IMR-90 (cell line): ENCODE data around the gene CRISPLD2. TPM values are rescaled to one million over a fixed set of nuclear protein-coding genes. Genes with fewer than 3 reads are reported as not detected.

Experiments
- ATAC-seq: fragments of 200-7000 bp; cut with Tn5 transposase; 2 replicates; pipeline ENCODE4 v1.9.1; 2020; ENCODE audit warnings: low read depth, mild to moderate bottlenecking, moderate library complexity
- BruUV-seq: library from RNA; stranded (reverse); fragments of 400-500 nt; replicated peaks from 2 replicates; lab custom pipeline; 2021; lab: Mats Ljungman, UMichigan
- CTCF ChIA-PET: fragments of 300-600 bp; formaldehyde crosslinking; extraction: SDS; loops from one replicate; lab custom pipeline; 2021; ENCODE audit warnings: antibody characterized with exemption; lab: Yijun Ruan, JAX
- POLR2A ChIA-PET: fragments of 300-600 bp; sonication (Branson Sonifier 250); formaldehyde crosslinking; loops from one replicate; lab custom pipeline; 2022; ENCODE audit warnings: antibody characterized with exemption; ENCODE audit not compliant: unreplicated experiment; lab: Charles Lee
- DNase-seq: peaks from one replicate; pipeline ENCODE4 v3.0.0; 2013
- H2AFZ ChIP-seq: replicated peaks from 2 replicates; pipeline ENCODE3; 2013; ENCODE audit warnings: low read length, mild to moderate bottlenecking; ENCODE audit not compliant: poor library complexity
- H2AK5ac ChIP-seq: 2 replicates; pipeline ENCODE4 v1.6.1; 2013; ENCODE audit warnings: low read depth, low read length, inconsistent platforms
- H2AK9ac ChIP-seq: replicated peaks from 2 replicates; pipeline ENCODE3; 2013; ENCODE audit warnings: mild to moderate bottlenecking, low read depth, low read length, moderate library complexity; ENCODE audit not compliant: poor library complexity
- H2BK120ac ChIP-seq: 2 replicates; pipeline ENCODE4 v1.6.1; 2013; ENCODE audit warnings: low read depth, low read length, inconsistent platforms
- H2BK15ac ChIP-seq: 3 replicates; pipeline ENCODE4 v1.6.1; 2013; ENCODE audit warnings: low read depth, low read length, inconsistent platforms
- H2BK20ac ChIP-seq: 2 replicates; pipeline ENCODE4 v1.6.1; 2013; ENCODE audit warnings: low read depth, mild to moderate bottlenecking, inconsistent platforms, low read length, moderate library complexity
- H2BK5ac ChIP-seq: 2 replicates; pipeline ENCODE4 v1.6.1; 2013; ENCODE audit warnings: mild to moderate bottlenecking, low read depth, low read length, inconsistent platforms; ENCODE audit not compliant: poor library complexity, severe bottlenecking
- H3K14ac ChIP-seq: replicated peaks from 2 replicates; pipeline ENCODE4 v1.6.1; 2013; ENCODE audit warnings: low read depth, low read length, inconsistent platforms
- H3K18ac ChIP-seq: 2 replicates; pipeline ENCODE4 v1.6.1; 2013; ENCODE audit warnings: low read depth, low read length, control low read depth
- H3K23ac ChIP-seq: 2 replicates; pipeline ENCODE4 v1.6.1; 2013; ENCODE audit warnings: low read depth, low read length, inconsistent platforms
- H3K27ac ChIP-seq: 2 replicates; pipeline ENCODE4 v1.5.1; 2013; ENCODE audit warnings: mild to moderate bottlenecking, control low read depth, low read length; ENCODE audit not compliant: insufficient read depth
- H3K27me3 ChIP-seq: 2 replicates; pipeline ENCODE4 v1.6.1; 2013; ENCODE audit warnings: low read length; ENCODE audit not compliant: control insufficient read depth, insufficient read depth
- H3K36me3 ChIP-seq: 2 replicates; pipeline ENCODE4 v1.6.1; 2013; ENCODE audit warnings: low read length, mixed read lengths; ENCODE audit not compliant: control insufficient read depth, insufficient read depth
- H3K4ac ChIP-seq: 2 replicates; pipeline ENCODE4 v1.6.1; 2013; ENCODE audit warnings: low read depth, low read length, inconsistent platforms
- H3K4me1 ChIP-seq: 2 replicates; pipeline ENCODE4 v1.6.1; 2013; ENCODE audit warnings: low read length, mixed read lengths; ENCODE audit not compliant: control insufficient read depth, insufficient read depth
- H3K4me2 ChIP-seq: 2 replicates; pipeline ENCODE4 v1.6.1; 2013; ENCODE audit warnings: low read depth, mild to moderate bottlenecking, control low read depth, low read length, moderate library complexity
- H3K4me3 ChIP-seq: 2 replicates; pipeline ENCODE4 v1.5.1; 2013; ENCODE audit warnings: low read depth, mild to moderate bottlenecking, control low read depth, low read length, moderate library complexity; ENCODE audit not compliant: insufficient read depth
- H3K56ac ChIP-seq: 2 replicates; pipeline ENCODE4 v1.6.1; 2013; ENCODE audit warnings: low read length, inconsistent platforms; ENCODE audit not compliant: insufficient read depth; ENCODE audit errors: extremely low read depth
- H3K79me1 ChIP-seq, 2 experiments: 2 replicates each; pipeline ENCODE4 v1.6.1; 2013; ENCODE audit warnings: low read length in 2 of 2, inconsistent platforms in 1 of 2, low read depth in 1 of 2
- H3K9ac ChIP-seq: 2 replicates; pipeline ENCODE4 v1.6.1; 2013; ENCODE audit warnings: low read depth, low read length, control low read depth
- H3K9me1 ChIP-seq: 2 replicates; pipeline ENCODE4 v1.6.1; 2013; ENCODE audit warnings: low read length, inconsistent platforms; ENCODE audit not compliant: insufficient read depth
- H3K9me3 ChIP-seq: 2 replicates; pipeline ENCODE4 v1.6.1; 2013; ENCODE audit warnings: low read length; ENCODE audit not compliant: control insufficient read depth, insufficient read depth
- H4K20me1 ChIP-seq: 2 replicates; pipeline ENCODE4 v1.6.1; 2013; ENCODE audit warnings: low read length, inconsistent platforms; ENCODE audit not compliant: insufficient read depth
- H4K5ac ChIP-seq: 2 replicates; pipeline ENCODE4 v1.6.1; 2013; ENCODE audit warnings: mild to moderate bottlenecking, low read depth, low read length, control low read depth
- H4K8ac ChIP-seq, 2 experiments: 2 replicates each; pipeline ENCODE4 v1.6.1; 2013; ENCODE audit warnings: low read depth in 2 of 2, low read length in 2 of 2, control low read depth in 1 of 2, inconsistent platforms in 1 of 2
- H4K91ac ChIP-seq: 2 replicates; pipeline ENCODE4 v1.6.1; 2013; ENCODE audit warnings: low read depth, low read length, inconsistent platforms; ENCODE audit not compliant: insufficient read depth
- BHLHE40 ChIP-seq: fragments of 150-350 bp; IDR thresholded peaks from 2 replicates; pipeline ENCODE4 v1.6.1; 2016; ENCODE audit warnings: mild to moderate bottlenecking, low read depth, low read length
- CEBPB ChIP-seq: IDR thresholded peaks from 2 replicates; pipeline ENCODE4 v1.6.1; 2012; ENCODE audit warnings: low read depth, low read length, improper control_type of control experiment
- FOS ChIP-seq: fragments of 150-350 bp; IDR thresholded peaks from 2 replicates; pipeline ENCODE4 v1.6.1; 2016; ENCODE audit warnings: low read depth, low read length
- MAFK ChIP-seq: IDR thresholded peaks from 2 replicates; pipeline ENCODE4 v1.6.1; 2012; ENCODE audit warnings: low read depth, low read length, improper control_type of control experiment
- MAZ ChIP-seq: IDR thresholded peaks from 2 replicates; pipeline ENCODE4 v1.6.1; 2012; ENCODE audit warnings: low read depth, mild to moderate bottlenecking, low read length, improper control_type of control experiment, moderate library complexity, borderline replicate concordance
- MXI1 ChIP-seq: IDR thresholded peaks from 2 replicates; pipeline ENCODE4 v1.6.1; 2012; ENCODE audit warnings: low read depth, mild to moderate bottlenecking, low read length, moderate library complexity, borderline replicate concordance
- NFE2L2 ChIP-seq: fragments of 150-350 bp; IDR thresholded peaks from 2 replicates; pipeline ENCODE4 v1.6.1; 2016; ENCODE audit warnings: low read depth, mild to moderate bottlenecking, low read length
- POLR2A ChIP-seq: IDR thresholded peaks from 2 replicates; pipeline ENCODE4 v1.6.1; 2012; ENCODE audit warnings: mild to moderate bottlenecking, low read depth, low read length
- RAD21 ChIP-seq: IDR thresholded peaks from 2 replicates; pipeline ENCODE4 v1.6.1; 2012; ENCODE audit warnings: low read length, improper control_type of control experiment
- RCOR1 ChIP-seq: IDR thresholded peaks from 2 replicates; pipeline ENCODE4 v1.6.1; 2012; ENCODE audit warnings: mild to moderate bottlenecking, low read length, improper control_type of control experiment; ENCODE audit not compliant: insufficient replicate concordance
- RFX5 ChIP-seq: IDR thresholded peaks from 2 replicates; pipeline ENCODE4 v1.8.0; 2012; ENCODE audit warnings: low read depth, mild to moderate bottlenecking, low read length, moderate library complexity
- SMC3 ChIP-seq: fragments of 150-350 bp; IDR thresholded peaks from 2 replicates; pipeline ENCODE4 v1.6.1; 2016; ENCODE audit warnings: low read depth, mild to moderate bottlenecking, antibody characterized with exemption, low read length, moderate library complexity
- WGBS, 2 experiments: methylation state at CpG; one replicate each; pipeline versions ENCODE4 v1.1.5 to v1.1.7; 2013; ENCODE audit warnings: missing lambda C conversion rate in 2 of 2; ENCODE audit not compliant: insufficient read length in 1 of 2; ENCODE audit errors: extremely low coverage in 2 of 2; 5-methylcytosine and 5-hydroxymethylcytosine counted together
- dilution Hi-C: fragments of 300-500 bp; cut with HindIII; formaldehyde crosslinking; loops from one replicate; pipeline ENCODE4 v1.14.3; 2018; ENCODE audit warnings: low sequenced_read_pairs; ENCODE audit not compliant: unreplicated experiment
- in situ Hi-C: fragments of 300-500 bp; cut with MboI; formaldehyde crosslinking; loops from 3 replicates; pipeline ENCODE4 v1.14.3; 2019; ENCODE audit warnings: low sequenced_read_pairs, inconsistent platforms, mixed read lengths
- intact Hi-C: fragments of 100-400 bp; cut with micrococcal nuclease; formaldehyde crosslinking; loops from 2 replicates; pipeline ENCODE4 v1.10.0; 2022
- polyA plus RNA-seq, 3 experiments: library from polyadenylated mRNA; depleted of rRNA; stranded (reverse); fragments of >200 nt; gene quantifications; 2 replicates each; pipeline ENCODE4 v1.2.3, GENCODE V29; 2012; ENCODE audit warnings: low replicate concordance in 1 of 3
- total RNA-seq: library from RNA; depleted of rRNA; stranded (reverse); fragments of >200 nt; gene quantifications from 2 replicates; pipeline ENCODE4 v1.2.3, GENCODE V29; 2012
- TF ChIP-seq, protein P1 (sequence below): fragments of 150-350 bp; IDR thresholded peaks from 2 replicates; pipeline ENCODE4 v1.6.1; 2017; ENCODE audit warnings: mild to moderate bottlenecking, antibody characterized with exemption, low read length, low read depth
- TF ChIP-seq, protein P2 (sequence below): conservative IDR thresholded peaks from 2 replicates; pipeline ENCODE4 v1.5.1; 2012; ENCODE audit warnings: mild to moderate bottlenecking, low read depth, low read length, improper control_type of control experiment
- TF ChIP-seq, protein P3 (sequence below): fragments of 150-350 bp; IDR thresholded peaks from 2 replicates; pipeline ENCODE4 v1.6.1; 2016; ENCODE audit warnings: low read depth, mild to moderate bottlenecking, low read length, moderate library complexity, borderline replicate concordance

CRISPLD2 gene
- total and polyA plus RNA-seq, 2 of the 4 experiments (the other 2 are of a cell fraction), result 23.1 to 37.5 TPM

DNA sequence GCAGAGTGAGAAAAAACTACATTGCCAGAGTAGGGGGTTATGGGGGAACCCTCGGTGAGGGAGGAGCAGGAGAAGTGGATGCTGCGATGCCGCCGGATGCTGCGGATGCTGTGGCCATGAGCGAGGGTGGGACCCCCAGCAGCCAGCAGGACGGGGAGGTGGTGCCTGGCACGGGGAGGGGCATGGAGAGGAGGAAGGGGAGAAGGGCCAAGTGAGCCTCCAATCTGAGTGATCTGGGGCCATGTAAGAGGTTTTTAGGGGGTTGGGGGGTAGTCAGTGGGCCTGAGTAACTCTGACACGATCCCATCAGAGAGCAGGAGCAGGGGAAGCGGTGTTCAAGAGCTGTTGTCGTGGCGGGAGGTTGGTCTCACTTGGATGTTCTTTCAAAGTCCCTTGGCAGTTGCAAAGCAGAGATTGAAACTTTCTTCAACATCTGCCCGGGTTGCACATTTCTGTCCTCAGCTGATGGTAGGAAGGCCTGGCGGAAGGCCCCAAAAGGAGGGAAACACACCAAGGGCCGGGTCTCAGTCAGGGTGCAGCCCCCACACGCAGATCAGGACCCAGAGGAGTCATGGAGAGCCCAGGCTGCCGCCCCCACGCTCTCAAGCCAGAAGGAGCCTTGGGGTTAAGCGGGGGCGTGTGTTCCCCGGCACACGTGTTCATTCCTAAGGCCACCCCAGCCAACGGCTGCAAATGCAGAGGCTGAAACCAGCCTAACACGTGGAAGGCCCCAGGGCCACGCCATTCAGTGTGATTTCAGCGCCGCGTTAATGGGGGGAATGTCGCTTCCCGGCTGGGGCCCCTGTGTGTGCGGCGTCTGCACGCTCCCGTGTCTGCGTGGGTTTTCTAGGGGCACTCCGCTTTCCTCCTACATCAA, 109.9 kb downstream of the CRISPLD2 start:
- Histone ChIP-seq H4K91ac (no peak overlapping the region), H2BK20ac (no peak overlapping the region), H2BK120ac (no peak overlapping the region), H2AK9ac (peak overlapping the region; percentile 57), H3K56ac (no peak overlapping the region), H2BK15ac (no peak overlapping the region), H4K20me1 (no peaks in the 10 kb centered on the region), H3K9ac (no peak overlapping the region), H4K5ac (no peak overlapping the region), H3K9me1 (peaks cover 3% of the 10 kb centered on the region; the same call in 1 of the 2 replicates), H3K9me3 (no peaks in the 10 kb centered on the region), H3K4ac (no peak overlapping the region), H3K18ac (no peak overlapping the region), H3K4me2 (no peak overlapping the region), H3K27me3 (no peaks in the 10 kb centered on the region), H2BK5ac (peak overlapping the region; percentile 70), H3K27ac (no peak overlapping the region), H3K79me1 (no peaks in the 10 kb centered on the region), H3K4me1 (peaks cover 2% of the 10 kb centered on the region; the same call in 1 of the 2 replicates), H3K36me3 (no peaks in the 10 kb centered on the region), H4K8ac (no peak overlapping the region), H3K4me3 (no peak overlapping the region), H3K14ac (no peak overlapping the region), H2AK5ac (peak overlapping the region; percentile 47; the same call in 1 of the 2 replicates), H3K23ac (no peak overlapping the region), H2AFZ (peak overlapping the region; percentile 41)
- TF ChIP-seq POLR2A, result no peak
- TF ChIP-seq RAD21, result no peak
- no peak for TF ChIP-seq RFX5
- no peak for TF ChIP-seq NFE2L2
- no peak for TF ChIP-seq CEBPB
- TF ChIP-seq, protein P1, sequence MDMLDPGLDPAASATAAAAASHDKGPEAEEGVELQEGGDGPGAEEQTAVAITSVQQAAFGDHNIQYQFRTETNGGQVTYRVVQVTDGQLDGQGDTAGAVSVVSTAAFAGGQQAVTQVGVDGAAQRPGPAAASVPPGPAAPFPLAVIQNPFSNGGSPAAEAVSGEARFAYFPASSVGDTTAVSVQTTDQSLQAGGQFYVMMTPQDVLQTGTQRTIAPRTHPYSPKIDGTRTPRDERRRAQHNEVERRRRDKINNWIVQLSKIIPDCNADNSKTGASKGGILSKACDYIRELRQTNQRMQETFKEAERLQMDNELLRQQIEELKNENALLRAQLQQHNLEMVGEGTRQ, result no peak
- no peak for TF ChIP-seq RCOR1
- no peak for TF ChIP-seq MXI1
- no peak for TF ChIP-seq FOS
- TF ChIP-seq MAFK, result no peak
- TF ChIP-seq SMC3, result no peak
- TF ChIP-seq, protein P2, sequence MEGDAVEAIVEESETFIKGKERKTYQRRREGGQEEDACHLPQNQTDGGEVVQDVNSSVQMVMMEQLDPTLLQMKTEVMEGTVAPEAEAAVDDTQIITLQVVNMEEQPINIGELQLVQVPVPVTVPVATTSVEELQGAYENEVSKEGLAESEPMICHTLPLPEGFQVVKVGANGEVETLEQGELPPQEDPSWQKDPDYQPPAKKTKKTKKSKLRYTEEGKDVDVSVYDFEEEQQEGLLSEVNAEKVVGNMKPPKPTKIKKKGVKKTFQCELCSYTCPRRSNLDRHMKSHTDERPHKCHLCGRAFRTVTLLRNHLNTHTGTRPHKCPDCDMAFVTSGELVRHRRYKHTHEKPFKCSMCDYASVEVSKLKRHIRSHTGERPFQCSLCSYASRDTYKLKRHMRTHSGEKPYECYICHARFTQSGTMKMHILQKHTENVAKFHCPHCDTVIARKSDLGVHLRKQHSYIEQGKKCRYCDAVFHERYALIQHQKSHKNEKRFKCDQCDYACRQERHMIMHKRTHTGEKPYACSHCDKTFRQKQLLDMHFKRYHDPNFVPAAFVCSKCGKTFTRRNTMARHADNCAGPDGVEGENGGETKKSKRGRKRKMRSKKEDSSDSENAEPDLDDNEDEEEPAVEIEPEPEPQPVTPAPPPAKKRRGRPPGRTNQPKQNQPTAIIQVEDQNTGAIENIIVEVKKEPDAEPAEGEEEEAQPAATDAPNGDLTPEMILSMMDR, result no peak
- TF ChIP-seq BHLHE40, result no peak
- TF ChIP-seq MAZ, result no peak
- TF ChIP-seq, protein P3, sequence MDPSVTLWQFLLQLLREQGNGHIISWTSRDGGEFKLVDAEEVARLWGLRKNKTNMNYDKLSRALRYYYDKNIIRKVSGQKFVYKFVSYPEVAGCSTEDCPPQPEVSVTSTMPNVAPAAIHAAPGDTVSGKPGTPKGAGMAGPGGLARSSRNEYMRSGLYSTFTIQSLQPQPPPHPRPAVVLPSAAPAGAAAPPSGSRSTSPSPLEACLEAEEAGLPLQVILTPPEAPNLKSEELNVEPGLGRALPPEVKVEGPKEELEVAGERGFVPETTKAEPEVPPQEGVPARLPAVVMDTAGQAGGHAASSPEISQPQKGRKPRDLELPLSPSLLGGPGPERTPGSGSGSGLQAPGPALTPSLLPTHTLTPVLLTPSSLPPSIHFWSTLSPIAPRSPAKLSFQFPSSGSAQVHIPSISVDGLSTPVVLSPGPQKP, result no peak
- in situ Hi-C loops (no loop called here), dilution Hi-C loops (no loop called here), intact Hi-C loops (no loop called here)
- ChIA-PET POLR2A (no interaction called here), CTCF (no interaction called here)
- ATAC-seq, result no peak
- DNase-seq, result no peak
- 71% methylated on average over 22 of the region's 36 CpGs; no CpG with 5 or more reads in 1 of the 2 experiments for WGBS, 2 experiments
- no TSS peak for BruUV-seq
